Measurements from ENCODE around the gene ZHX3. TPM values are rescaled to one million over a fixed set of nuclear protein-coding genes. Genes with fewer than 3 reads are reported as not detected.

The ZHX3 gene
- total RNA-seq, 2 donors from 2014 or later: 10.9 to 11.9 TPM

- 86 to 94% methylated on average over 8 to 11 of the region's 11 CpGs for WGBS, 2 donors
- Histone ChIP-seq H3K27me3 (no peaks in the 10 kb centered on the region), H3K4me1 (peaks cover 9% of the 10 kb centered on the region), H3K27ac (no peak overlapping the region), H3K9me3 (no peaks in the 10 kb centered on the region), H3K4me3 (no peak overlapping the region), H3K36me3 (replicated peaks in 1 of 2; ENCODE audit: insufficient read depth in 1 of 2, low read depth in 2 of 2) (peaks cover 0 to 8% of the 10 kb centered on the region in 2 donors)
- DNase-seq (no peak), ATAC-seq (no peak)
- intact Hi-C loops (cut with DNase I): no loop called here
- TF ChIP-seq CTCF (IDR thresholded peaks at IDR 0.05): no peak
- TF ChIP-seq POLR2A (IDR thresholded peaks at IDR 0.05): no peak
Observed at GRCh38 chr20:41357424-41358163, 40.1 kb upstream of the ZHX3 start.

- Histone ChIP-seq H3K36me3 (replicated peaks in 1 of 2; ENCODE audit: insufficient read depth in 1 of 2, low read depth in 2 of 2) (peaks cover 0 to 8% of the 10 kb centered on the region in 2 donors), H3K4me1 (peaks cover 3% of the 10 kb centered on the region), H3K9me3 (no peaks in the 10 kb centered on the region), H3K27me3 (no peaks in the 10 kb centered on the region), H3K4me3 (no peak overlapping the region), H3K27ac (no peak overlapping the region)
- intact Hi-C loops (cut with DNase I): no loop called here
- WGBS, 2 donors: 81 to 93% methylated on average over 5 to 13 of the region's 13 CpGs
- TF ChIP-seq POLR2A (IDR thresholded peaks at IDR 0.05): no peak
- no peak for TF ChIP-seq CTCF (IDR thresholded peaks at IDR 0.05)
- no peak for DNase-seq
- ATAC-seq: no peak
Observed at GRCh38 chr20:41356951-41357350, 39.4 kb upstream of the ZHX3 start.

GRCh38 chr20:41355598-41356203 lies 38.2 kb upstream of the ZHX3 start:
- intact Hi-C loops (cut with DNase I): no loop called here
- Histone ChIP-seq H3K36me3 (replicated peaks in 1 of 2; ENCODE audit: insufficient read depth in 1 of 2, low read depth in 2 of 2) (peaks cover 0 to 8% of the 10 kb centered on the region in 2 donors), H3K4me1 (no peaks in the 10 kb centered on the region), H3K4me3 (no peak overlapping the region), H3K27ac (no peak overlapping the region), H3K9me3 (no peaks in the 10 kb centered on the region), H3K27me3 (no peaks in the 10 kb centered on the region)
- TF ChIP-seq POLR2A (IDR thresholded peaks at IDR 0.05) (no peak), CTCF (IDR thresholded peaks at IDR 0.05) (no peak)
- 91 to 94% methylated on average over 4 to 7 of the region's 7 CpGs for WGBS, 2 donors
- ATAC-seq (no peak), DNase-seq (no peak)

GRCh38 chr20:41355192-41355591 lies 37.7 kb upstream of the ZHX3 start:
- Histone ChIP-seq H3K4me3 (no peak overlapping the region), H3K27ac (no peak overlapping the region), H3K4me1 (no peaks in the 10 kb centered on the region), H3K36me3 (replicated peaks in 1 of 2; ENCODE audit: insufficient read depth in 1 of 2, low read depth in 2 of 2) (peaks cover 0 to 8% of the 10 kb centered on the region in 2 donors), H3K9me3 (no peaks in the 10 kb centered on the region), H3K27me3 (no peaks in the 10 kb centered on the region)
- DNase-seq: no peak
- no peak for ATAC-seq
- WGBS, 2 donors: 91 to 98% methylated on average over 3 of the region's 3 CpGs
- no peak for TF ChIP-seq POLR2A (IDR thresholded peaks at IDR 0.05)
- no peak for TF ChIP-seq CTCF (IDR thresholded peaks at IDR 0.05)
- intact Hi-C loops (cut with DNase I): no loop called here

GRCh38 chr20:41353530-41353929 lies 36.0 kb upstream of the ZHX3 start:
- DNase-seq (no peak), ATAC-seq (no peak)
- no peaks in the 10 kb centered on the region for H3K27me3 ChIP-seq
- H3K4me3 ChIP-seq: no peak overlapping the region
- no peak for TF ChIP-seq POLR2A (IDR thresholded peaks at IDR 0.05)
- H3K4me1 ChIP-seq: no peaks in the 10 kb centered on the region
- intact Hi-C loops (cut with DNase I): no loop called here
- H3K9me3 ChIP-seq: no peaks in the 10 kb centered on the region
- H3K27ac ChIP-seq: no peak overlapping the region
- peaks cover 0 to 11% of the 10 kb centered on the region in 2 donors for H3K36me3 ChIP-seq (replicated peaks in 1 of 2; ENCODE audit: insufficient read depth in 1 of 2, low read depth in 2 of 2)
